GM18508 (cell line): ENCODE data around the gene PHF12.
"Not testable (repeated sequence)": the region's sequence is repeated elsewhere in the genome, so short reads cannot be mapped to it uniquely, and the experiment has no call there.

Experiments
- ATAC-seq: cut with Tn5 transposase; IDR thresholded peaks from one replicate; pipeline ENCODE4 v1.9.1; 2021; ENCODE audit warnings: moderate number of reproducible peaks; ENCODE audit not compliant: insufficient read depth, unreplicated experiment

Gene PHF12

DNA sequence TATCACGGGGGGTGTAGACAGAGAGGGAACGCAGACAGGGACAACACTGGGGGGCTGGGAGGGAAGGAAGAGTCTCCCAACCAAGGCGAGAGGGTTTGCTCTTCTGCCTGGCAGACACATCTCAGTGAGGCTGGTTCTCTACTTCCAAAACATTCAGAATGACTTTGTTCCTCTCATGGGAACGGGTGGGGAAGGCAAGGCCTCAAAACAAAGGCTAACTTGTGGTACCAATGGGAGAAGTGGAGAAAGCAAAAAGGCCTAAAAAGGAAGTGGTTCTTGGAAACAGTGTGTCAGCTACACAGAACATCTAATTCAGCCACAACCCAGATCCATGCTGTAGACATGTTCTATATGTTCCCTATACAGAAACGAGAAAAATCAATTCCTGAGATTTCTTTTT, 61.3 kb downstream of the PHF12 start:
- no peak for ATAC-seq

DNA sequence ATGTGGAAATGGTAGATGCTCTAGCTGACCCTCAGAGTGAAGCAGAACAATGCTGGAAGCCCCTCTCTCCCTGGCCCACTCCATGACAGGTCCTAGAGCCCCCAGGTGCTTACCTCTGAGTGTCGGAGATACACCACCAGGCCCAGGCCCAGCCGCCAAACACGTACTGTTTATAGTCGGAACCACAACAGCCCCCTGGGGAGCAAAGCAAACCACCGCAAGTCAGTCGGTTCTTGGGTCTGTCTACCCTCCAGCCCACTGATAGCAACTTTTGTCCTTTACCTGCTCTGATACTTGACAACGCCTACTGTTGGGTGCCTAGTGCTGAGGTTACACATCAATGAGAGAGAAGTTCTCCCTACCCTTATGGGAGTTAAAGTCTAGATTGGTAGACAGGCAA, 62.5 kb downstream of the PHF12 start:
- no peak for ATAC-seq

DNA sequence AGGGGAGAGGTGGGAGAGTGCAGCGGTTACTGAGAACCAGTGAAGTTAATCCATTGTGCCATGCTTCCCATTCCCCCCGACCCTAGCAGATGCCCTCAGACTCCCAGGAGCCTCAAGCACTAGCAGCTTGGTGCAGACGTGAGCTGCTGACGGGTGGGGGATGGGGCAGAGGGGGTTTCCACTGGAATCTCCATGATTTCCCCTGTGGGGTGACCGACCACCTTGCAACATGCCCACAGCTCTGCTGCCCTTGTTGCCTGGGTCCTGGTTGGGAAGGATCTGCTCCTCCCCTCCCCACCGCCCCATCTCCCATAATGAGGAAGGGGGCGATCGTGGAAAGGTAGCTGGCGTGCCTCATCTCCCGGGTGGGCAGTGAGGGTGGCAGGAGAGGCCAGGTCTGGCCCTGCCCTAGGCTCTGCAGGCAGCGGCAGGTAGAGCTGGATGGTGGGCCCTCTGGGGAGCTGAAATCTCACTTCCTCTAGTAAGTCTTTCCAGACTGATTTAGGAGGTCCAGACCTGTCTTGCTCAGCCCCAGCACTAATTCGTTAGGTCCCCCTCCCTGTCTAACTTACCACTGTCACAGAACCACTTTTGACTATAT, 63.3 kb downstream of the PHF12 start:
- no peak for ATAC-seq

DNA sequence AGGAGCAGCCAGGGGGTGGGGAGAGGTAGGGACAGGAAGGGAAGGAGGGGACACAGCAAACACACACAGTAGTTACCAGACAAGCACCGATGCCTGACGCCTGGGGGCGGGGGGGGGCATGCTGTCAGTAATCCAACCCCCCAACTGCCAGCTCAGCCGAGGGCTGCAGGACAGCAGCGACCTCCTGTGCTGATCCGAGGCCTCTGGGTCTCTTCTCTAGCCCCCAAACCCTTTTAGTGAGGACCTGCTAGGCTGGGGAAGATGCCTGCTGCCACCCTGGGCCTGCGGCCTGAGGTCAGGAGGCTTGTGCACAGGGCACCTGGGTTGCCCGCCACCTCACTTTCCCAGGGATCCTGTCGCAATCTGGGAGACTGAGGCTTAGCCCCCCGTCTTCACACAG, 65.4 kb downstream of the PHF12 start:
- no peak for ATAC-seq

DNA sequence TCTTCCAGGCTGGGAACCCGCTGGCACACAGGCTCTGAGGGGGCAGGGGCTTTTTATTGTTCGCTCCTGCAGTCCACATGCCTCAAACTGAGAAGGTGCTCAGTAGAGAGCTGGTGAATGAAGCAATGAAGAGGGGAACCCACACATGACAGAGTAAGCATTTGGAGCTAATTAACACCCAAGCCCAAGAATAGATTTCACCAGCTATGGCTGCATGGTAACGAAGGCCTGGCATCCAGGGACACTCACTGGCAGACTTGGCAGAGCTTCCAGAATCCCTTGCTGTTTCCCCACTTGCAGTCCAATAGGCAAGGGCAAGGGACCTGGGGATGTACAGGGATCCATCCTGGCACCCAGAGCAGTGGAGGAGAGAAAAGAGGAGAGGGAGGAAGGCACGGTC, 66.0 kb downstream of the PHF12 start:
- no peak for ATAC-seq

DNA sequence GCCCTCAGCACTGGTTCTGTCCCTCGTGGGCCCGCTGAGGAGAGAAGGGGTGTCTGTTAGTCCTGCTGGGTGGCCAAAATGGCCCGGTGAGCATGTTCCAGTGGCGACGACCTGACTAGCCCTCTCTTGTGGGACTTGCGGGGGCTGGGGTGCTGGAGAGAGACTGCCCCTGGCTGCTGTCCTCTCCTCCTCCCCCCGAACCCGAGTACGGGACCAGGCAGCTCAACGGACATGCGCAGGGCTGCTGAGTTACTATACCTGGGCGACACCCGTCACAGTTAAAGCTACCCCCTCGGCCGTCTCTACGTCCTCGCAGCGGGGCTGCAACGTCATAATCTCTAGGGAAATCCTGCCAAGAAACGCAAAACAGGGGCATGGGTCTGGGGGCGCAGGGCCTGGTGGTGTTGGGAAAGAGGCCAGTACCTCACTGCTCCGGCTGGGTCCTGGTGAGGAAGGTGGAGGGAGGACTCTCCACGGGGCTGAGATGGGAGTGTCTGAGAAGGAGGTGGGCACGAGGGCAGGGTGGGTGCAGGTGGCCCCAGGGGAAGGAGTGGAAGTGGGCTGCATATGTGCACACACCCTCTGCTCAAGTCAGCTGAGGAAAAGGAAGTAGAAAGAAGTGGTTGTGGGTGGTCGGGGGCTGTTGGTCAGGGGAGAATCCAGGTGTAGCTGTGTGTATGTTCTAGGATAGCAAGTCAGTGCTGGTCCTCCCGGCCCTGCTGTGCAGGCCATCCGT, 67.2 kb downstream of the PHF12 start:
- ATAC-seq: no peak

DNA sequence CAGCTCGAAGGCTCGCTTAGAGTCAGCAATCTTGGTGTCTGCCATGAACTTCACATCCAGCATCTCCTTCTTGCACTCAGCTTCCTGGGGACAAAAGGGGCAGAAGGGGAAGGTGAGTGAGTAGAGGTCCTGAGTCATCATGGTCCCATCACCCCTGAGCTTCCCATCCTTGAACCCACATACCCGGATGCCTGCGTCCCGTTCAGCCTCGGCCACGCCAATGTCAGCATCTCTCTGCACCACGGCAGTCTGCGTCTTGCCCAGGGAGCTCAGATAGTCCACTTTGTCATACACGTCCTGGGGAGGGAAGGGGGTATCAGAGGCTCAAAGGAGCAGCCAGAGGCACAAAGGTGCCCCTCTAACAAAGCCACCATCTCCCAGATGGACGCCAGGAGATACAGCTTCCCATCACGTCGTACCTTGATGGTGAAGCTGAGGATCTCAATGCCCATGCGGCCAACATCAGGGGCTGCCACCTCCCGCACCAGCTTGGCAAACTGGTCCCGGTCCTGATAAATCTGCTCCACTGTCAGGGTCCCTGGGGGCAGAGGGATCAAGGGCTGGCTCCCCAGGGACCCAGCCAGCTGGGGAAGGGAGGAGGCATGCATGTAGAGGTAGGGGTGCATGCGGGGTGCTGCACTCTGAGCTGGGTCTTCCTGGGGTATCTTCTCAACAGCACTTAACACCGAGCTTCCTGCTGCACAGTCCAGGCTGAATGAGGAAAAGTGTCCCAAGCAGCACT, 69.0 kb downstream of the PHF12 start:
- no peak for ATAC-seq

DNA sequence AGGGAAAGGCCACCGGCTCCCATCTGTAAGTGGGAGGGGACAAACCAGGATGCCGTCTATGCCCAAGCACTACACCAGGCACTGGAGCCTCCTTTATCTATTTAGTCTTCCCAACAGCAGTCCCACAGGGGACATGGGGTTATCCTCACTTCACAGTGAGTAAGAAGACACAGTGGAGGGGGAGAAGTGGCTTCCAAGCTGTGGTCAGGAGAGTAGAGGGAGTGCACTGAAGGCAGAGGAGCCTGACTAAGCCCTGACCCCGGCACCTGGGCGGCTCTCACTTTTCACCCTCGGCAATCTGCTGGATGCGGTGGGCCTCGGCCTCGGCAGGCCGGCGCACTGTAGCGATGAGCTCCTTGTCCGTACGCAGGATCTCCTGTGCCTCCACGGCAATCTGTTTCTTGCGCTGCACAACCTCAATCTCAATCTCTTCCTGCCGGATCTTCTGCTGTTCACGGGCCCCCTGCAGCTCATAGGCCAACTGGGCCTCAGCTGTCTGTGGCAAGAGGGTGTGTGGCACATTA, 69.7 kb downstream of the PHF12 start:
- ATAC-seq: no peak

DNA sequence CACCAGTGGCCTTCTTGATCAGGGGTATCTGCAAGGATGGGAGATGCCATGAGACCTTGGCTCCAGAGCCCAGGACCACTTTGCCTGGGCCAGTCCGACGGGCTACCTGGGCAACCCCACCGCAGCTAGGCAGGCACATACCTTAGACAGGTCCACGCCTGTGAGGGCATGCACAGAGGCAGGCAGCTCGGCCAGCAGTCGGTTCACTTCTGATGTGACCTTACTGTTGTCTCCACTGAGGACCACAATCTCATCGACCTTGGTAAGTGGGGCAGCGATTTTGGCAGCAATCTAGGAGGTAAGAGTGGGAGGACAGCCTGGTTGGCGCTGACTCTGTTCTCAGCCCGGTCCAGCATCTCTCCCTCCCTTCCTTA, 70.8 kb downstream of the PHF12 start:
- ATAC-seq: no peak

DNA sequence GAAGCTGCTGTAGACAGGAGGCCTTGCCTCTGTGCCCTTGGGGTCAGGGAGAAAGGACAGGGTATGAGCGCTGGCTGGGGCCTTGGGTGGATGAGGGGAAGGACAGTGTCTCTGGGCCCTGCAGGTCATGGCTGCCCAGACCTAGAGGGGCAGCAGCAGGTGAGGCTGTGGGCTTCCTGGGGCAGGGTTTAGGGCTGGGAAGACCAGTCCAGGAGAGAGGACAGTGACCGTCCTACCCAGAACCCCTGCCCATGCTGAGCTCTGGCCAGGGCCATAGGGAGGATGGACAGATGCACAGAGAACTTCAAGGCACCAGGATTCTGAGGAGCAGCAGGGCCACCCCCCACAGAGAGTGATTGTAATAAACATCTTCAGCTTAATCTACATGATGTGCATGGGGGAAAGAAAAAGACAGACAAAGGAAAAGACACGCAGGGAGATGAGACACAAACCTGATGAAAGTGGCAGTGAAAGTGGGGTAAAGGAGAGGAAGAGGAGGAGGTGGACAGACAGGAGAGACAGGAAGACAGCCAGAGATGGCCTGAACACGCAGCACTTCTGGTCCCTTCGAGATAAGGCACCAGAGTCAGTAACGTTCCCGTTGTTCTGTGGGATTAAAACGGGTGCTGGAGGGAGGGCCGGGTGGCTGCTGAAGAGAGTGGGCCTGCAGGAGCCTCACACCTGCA, 71.3 kb downstream of the PHF12 start:
- no peak for ATAC-seq

DNA sequence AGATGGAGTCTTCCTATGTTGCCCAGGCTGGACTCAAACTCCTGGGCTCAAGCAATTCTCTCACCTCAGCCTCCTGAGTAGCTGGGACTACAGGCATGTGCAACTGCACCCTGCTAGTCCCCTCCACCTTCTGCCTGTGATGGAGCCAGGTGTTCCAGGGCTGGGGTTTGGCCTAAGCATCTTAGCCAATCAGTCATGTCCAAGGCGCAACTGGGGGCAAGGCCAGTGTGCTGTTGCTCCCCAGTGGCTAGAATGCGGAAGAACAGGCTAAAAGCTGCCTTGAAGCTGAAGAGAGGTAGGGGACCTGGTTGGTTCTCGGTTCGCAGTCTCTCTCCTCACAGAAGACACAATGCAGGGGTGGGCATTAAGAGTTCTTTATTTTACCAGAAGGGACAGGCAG, 72.3 kb downstream of the PHF12 start:
- ATAC-seq: no peak

DNA sequence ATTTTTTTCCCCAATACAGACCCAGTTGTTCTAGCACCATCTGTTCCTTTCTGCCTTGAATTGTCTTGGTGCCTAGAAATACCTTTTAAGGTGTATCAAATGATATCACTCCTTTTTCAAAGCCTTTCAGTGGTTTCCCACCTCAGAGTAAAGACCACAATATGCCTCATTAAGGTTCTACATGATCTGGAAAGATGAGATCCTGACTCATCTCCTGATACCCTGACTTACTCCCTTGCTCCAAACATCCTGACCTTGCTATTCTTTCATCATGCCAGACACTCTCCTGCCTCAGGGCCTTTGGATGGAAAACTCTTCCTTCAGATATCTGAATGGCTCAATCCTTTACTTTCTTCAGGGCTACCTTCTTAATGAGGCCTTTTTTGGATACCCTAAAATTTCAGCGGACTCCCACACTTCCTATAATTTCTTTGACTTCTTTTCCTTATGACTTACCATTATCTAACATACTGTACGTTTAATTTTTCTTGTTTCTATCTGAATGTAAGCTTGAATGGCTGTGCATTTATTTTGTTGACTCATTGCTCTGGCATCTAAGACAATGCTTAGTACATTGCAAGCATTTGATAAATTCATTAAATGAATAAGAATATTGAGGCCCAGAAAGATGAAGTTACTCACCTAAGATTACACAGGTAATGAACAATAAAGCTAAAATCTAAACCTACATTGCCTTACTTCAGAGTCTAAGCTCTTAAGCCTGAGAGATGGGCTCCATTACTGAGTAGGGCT, 73.0 kb downstream of the PHF12 start:
- no peak for ATAC-seq

DNA sequence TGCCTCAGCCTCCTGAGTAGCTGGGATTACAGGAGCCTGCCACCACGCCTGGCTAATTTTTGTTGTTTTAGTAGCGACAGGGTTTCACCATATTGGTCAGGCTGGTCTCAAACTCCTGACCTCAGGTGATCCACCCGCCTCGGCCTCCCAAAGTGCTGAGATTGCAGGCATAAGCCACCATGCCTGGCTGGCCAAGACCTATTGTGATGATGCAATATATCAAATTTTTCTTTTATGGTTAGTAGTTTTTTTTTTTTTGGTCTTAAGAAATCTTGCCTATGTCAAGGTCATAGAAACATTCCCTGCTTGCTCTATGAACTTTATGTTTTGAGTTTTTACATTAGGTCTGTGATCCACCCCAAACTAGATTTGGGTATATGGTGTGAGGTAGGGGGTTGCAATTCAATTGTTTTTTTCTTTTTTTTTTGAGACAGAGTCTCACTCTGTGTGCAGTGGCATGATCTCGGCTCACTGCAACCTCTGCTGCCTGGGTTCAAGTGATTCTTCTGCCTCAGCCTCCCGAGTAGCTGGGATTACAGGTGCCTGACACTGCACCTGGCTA, 74.1 kb downstream of the PHF12 start:
- ATAC-seq: not testable (repeated sequence)

DNA sequence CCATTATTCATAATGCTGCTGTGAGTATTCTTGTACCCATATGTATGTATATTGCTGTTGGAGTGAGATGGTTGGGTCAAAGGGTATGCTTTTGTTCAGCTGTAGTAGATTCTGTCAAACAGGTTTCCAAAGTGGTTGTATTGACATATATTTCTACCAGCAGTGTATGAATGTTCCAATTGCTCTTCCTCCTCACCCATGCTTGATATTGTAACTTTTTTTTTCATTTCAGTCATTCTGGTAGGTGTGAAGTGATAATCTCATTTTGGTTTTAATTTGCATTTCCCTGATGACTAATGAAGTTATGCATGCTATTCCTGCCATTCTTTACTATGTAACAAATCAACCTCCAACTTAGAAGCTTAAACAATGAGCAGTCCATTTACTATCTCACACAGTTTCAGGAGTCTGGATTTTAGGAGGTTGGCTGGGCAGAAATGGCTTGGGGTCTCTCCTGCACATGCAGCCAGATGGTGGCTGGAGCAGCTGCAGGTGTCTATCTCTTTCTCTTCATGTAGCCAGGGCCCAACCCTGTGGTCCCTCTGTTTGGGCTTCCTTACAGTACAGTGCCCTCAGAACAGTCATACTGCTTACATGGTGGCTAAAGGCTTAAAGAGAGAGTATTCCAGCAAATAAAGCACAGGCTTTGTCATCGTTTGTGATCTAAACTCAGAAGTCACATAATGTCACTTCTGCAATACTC, 75.3 kb downstream of the PHF12 start:
- ATAC-seq: no peak

DNA sequence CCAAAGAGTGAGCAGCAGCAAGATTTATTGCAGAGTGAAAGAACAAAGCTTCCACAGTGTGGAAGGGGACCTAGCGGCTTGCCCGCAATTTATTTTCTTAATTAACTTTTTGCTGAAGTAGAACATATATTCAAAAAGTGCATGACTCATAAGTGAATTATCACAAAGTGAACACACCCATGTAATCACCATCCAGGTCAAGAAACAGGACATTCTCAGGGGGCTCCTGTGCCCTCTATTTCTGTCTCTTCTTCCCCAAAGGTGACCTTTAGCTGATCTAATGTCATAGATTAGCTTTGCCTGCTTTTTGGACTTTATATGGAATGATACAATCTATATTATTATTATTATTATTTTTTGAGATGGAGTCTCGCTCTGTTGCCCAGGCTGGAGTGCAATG, 76.6 kb downstream of the PHF12 start:
- ATAC-seq: no peak

DNA sequence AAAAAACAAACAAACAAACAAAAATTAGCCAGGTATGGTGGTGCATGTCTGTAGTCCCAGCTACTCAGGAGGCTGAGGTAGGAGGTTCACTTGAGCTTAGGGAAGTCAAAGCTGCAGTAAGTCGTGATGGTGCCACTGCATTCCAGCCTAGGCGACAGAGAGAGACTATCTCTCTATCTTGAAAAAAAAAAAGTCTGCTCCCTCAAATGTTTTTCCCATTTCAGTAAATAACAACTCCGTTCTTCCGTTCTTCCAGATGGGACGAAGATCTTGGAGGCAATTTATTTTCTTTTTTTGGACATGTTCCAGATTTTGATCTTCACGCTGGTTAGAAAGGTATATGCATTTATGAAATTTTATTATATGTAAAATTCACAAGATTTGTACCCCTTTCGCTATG, 77.5 kb downstream of the PHF12 start:
- ATAC-seq: no peak

DNA sequence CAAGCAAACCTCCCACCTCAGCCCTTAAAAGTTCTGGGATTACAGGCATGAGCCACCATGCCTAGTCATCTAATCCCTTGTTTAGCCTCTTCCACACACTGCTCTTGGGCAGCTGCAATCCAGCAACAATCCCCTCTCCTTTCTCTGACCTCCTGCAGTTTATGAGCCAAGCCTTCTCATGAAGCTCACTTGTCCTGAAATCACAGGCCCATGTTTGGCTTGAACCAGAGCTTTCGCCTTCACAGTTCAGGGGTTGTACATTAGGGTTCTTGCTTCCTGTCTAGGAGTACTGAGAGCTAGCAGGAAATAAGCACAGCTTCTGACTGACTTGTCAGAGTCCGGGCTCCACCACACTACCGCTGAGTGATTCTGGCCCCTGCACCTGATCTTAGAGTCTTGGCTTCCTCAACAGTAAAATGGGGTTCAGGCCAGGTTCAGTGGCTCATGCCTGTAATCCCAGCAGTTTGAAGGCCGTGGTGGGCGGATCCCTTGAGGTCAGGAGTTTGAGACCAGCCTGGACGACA, 80.2 kb downstream of the PHF12 start:
- peak; percentile 61 for ATAC-seq

DNA sequence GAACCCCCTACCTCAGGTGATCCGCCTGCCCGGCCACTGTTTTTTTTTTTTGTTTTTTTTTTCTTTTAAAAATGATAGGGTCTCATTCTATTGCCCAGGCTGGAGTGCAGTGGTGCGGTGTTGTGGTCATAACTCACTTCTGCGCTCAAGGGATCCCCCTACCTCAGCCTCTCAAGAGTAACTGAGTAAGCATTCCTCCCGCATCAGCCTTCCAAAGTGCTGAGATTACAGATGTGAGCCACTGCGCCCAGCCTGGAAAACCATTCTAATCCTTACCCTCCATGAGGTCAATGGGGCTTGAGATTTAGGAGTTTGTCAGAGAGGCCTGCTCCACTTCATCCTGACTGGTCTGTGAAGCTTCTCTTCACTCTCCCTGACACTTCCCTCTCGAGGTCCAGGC, 84.0 kb downstream of the PHF12 start:
- no peak for ATAC-seq
